HepG2 (cell line): ENCODE results near the gene CDC42EP5. TPM values are rescaled to one million over a fixed set of nuclear protein-coding genes. Genes with fewer than 3 reads are reported as not detected.

ENCODE experiments used
- ATAC-seq: fragments of 200-7000 bp; cut with Tn5 transposase; 3 replicates; pipeline ENCODE4 v1.9.1; 2020; ENCODE audit warnings: mild to moderate bottlenecking, moderate library complexity
- BruUV-seq: library from RNA; stranded (reverse); fragments of 400-500 nt; replicated peaks from 2 replicates; lab custom pipeline; 2021; lab: Mats Ljungman, UMichigan
- CTCF ChIA-PET: fragments of 300-600 bp; formaldehyde crosslinking; extraction: SDS; loops from one replicate; lab custom pipeline; 2021; ENCODE audit warnings: low total read pairs, inconsistent platforms, low intra/inter-chr PET ratio; lab: Yijun Ruan, JAX
- POLR2A ChIA-PET: fragments of 350-600 bp; sonication (Branson Sonifier 250); formaldehyde crosslinking; loops from one replicate; lab custom pipeline; 2020; ENCODE audit warnings: antibody characterized with exemption, inconsistent platforms; lab: Yijun Ruan, JAX
- DNase-seq: peaks from one replicate; pipeline ENCODE4 v3.0.0-alpha.2; 2015; ENCODE audit warnings: low spot score
- FAIRE-seq: peaks from 3 replicates; lab custom pipeline; 2011; peaks lifted over from hg19 to GRCh38; lab: Jason Lieb, UNC
- H2AFZ ChIP-seq: one replicate; pipeline ENCODE4 v1.6.1; 2011; ENCODE audit warnings: low read length, inconsistent platforms
- H3K27ac ChIP-seq: fragments of 300-600 bp; 3 replicates; pipeline ENCODE4 v1.8.0; 2011; ENCODE audit warnings: mixed run types, mild to moderate bottlenecking, mixed read lengths, low read length, inconsistent platforms; ENCODE audit not compliant: insufficient read depth; ENCODE audit errors: extremely low read length
- H3K27me3 ChIP-seq, 2 experiments: fragments of 200-600 bp in 1 of 2; 2 replicates in 1 of 2; 3 replicates in 1 of 2; pipeline versions ENCODE4 v1.6.0 to v1.8.0; 2011; ENCODE audit warnings: low read length in 2 of 2, mild to moderate bottlenecking in 2 of 2, moderate library complexity in 2 of 2, inconsistent platforms in 1 of 2; ENCODE audit not compliant: insufficient read depth in 2 of 2, control insufficient read depth in 1 of 2
- H3K36me3 ChIP-seq, 2 experiments: fragments of 200-600 bp in 1 of 2; replicated peaks in 1 of 2; 2 replicates in 1 of 2; 3 replicates in 1 of 2; pipeline versions ENCODE4 v1.5.1 to v1.8.0; 2011; ENCODE audit warnings: low read length in 2 of 2, inconsistent platforms in 1 of 2; ENCODE audit not compliant: insufficient read depth in 2 of 2, control insufficient read depth in 1 of 2
- H3K4me1 ChIP-seq: 2 replicates; pipeline ENCODE4 v1.5.1; 2012; ENCODE audit warnings: low read length, inconsistent platforms; ENCODE audit not compliant: insufficient read depth
- H3K4me2 ChIP-seq: 2 replicates; pipeline ENCODE4 v1.6.0; 2011; ENCODE audit warnings: low read depth, low read length, inconsistent platforms
- H3K4me3 ChIP-seq, 3 experiments: fragments of 200-600 bp in 1 of 3; sonication (generic), shearing (Covaris generic) in 1 of 3; replicated peaks in 1 of 3; 2 replicates each; pipeline ENCODE4 v1.5.1; 2011 to 2016; ENCODE audit warnings: low read length in 3 of 3, inconsistent platforms in 2 of 3, low read depth in 2 of 3, mild to moderate bottlenecking in 2 of 3, control low read depth in 1 of 3, mixed read lengths in 1 of 3; ENCODE audit not compliant: insufficient read depth in 1 of 3
- H3K79me2 ChIP-seq: one replicate; pipeline ENCODE4 v1.6.1; 2011; ENCODE audit warnings: low read length, inconsistent platforms; ENCODE audit not compliant: insufficient read depth
- H3K9ac ChIP-seq: 2 replicates; pipeline ENCODE4 v1.6.0; 2011; ENCODE audit warnings: mild to moderate bottlenecking, low read depth, low read length, inconsistent platforms; ENCODE audit not compliant: insufficient read depth
- H3K9me3 ChIP-seq: 2 replicates; pipeline ENCODE4 v1.5.1; 2012; ENCODE audit warnings: mild to moderate bottlenecking, low read length
- H4K20me1 ChIP-seq: 2 replicates; pipeline ENCODE4 v1.6.0; 2011; ENCODE audit warnings: inconsistent platforms, mild to moderate bottlenecking, low read length, moderate library complexity; ENCODE audit not compliant: insufficient read depth
- GABPB1 ChIP-seq: IDR thresholded peaks from 2 replicates; pipeline ENCODE4 v1.6.1; 2016; ENCODE audit warnings: mild to moderate bottlenecking, missing genetic modification reagents, moderate library complexity, missing compliant biosample characterization
- HNRNPL ChIP-seq: fragments of 200-400 bp; formaldehyde crosslinking; IDR thresholded peaks from 2 replicates; pipeline ENCODE4 v1.6.1; 2017; ENCODE audit warnings: mild to moderate bottlenecking, low read depth, low read length
- MIXL1 ChIP-seq: IDR thresholded peaks from 2 replicates; pipeline ENCODE4 v1.6.1; 2016
- MTA1 ChIP-seq: sonication (generic); formaldehyde crosslinking; IDR thresholded peaks from 2 replicates; pipeline ENCODE4 v1.4.0; 2020; ENCODE audit warnings: missing genetic modification reagents, mild to moderate bottlenecking, borderline replicate concordance
- PHF8 ChIP-seq: sonication (generic); formaldehyde crosslinking; IDR thresholded peaks from 2 replicates; pipeline ENCODE4 v1.5.0; 2020; ENCODE audit warnings: missing genetic modification reagents
- RBFOX2 ChIP-seq: fragments of 200-400 bp; formaldehyde crosslinking; IDR thresholded peaks from 2 replicates; pipeline ENCODE4 v1.6.1; 2017; ENCODE audit warnings: low read depth, mild to moderate bottlenecking, low read length
- ZNF737 ChIP-seq: sonication (generic); formaldehyde crosslinking; IDR thresholded peaks from 2 replicates; pipeline ENCODE4 v1.5.0; 2020; ENCODE audit warnings: missing genetic modification reagents, mild to moderate bottlenecking, borderline replicate concordance
- WGBS: methylation state at CpG from one replicate; pipeline ENCODE4 v1.1.6; 2017; ENCODE audit warnings: low lambda C conversion rate; 5-methylcytosine and 5-hydroxymethylcytosine counted together
- in situ Hi-C: cut with HindIII; loops from 2 replicates; pipeline ENCODE4 v1.10.0; 2017; ENCODE audit warnings: low pct_unique_long_range_greater_than_20kb; ENCODE audit not compliant: extremely low pct_ligation_motif_present
- intact Hi-C: fragments of 100-400 bp; cut with micrococcal nuclease; formaldehyde crosslinking; loops from one replicate; pipeline ENCODE4 v1.10.0; 2022; ENCODE audit not compliant: unreplicated experiment
- polyA plus RNA-seq, 8 experiments: library from polyadenylated mRNA; depleted of rRNA in 3 of 8; stranded (reverse) in 7 of 8; unstranded in 1 of 8; fragments of >200 nt; fragmentation: Illumina TruSeq in 4 of 8; extraction: Trizol in 4 of 8; gene quantifications; 2 replicates each; pipeline versions ENCODE4 v1.2.1 to v1.2.3, GENCODE V29; 2011 to 2016; ENCODE audit warnings: low read depth in 4 of 8, missing spikeins in 1 of 8, mixed read lengths in 1 of 8; ENCODE audit not compliant: insufficient read depth in 1 of 8
- total RNA-seq, 5 experiments: library from RNA; depleted of rRNA; stranded (reverse); fragments of >200 nt; fragmentation: Illumina TruSeq; extraction: Trizol; gene quantifications; 2 replicates each; pipeline ENCODE4 v1.2.3, GENCODE V29; 2016; ENCODE audit warnings: low read depth in 1 of 5
- TF ChIP-seq, protein P1 (sequence below): sonication (generic); formaldehyde crosslinking; IDR thresholded peaks from 2 replicates; pipeline ENCODE4 v1.4.0; 2020; ENCODE audit warnings: missing genetic modification reagents, low read depth, mild to moderate bottlenecking, borderline replicate concordance
- TF ChIP-seq, protein P2 (sequence below): IDR thresholded peaks from 2 replicates; pipeline ENCODE4 v1.6.1; 2012; ENCODE audit warnings: inconsistent platforms
- TF ChIP-seq, protein P3 (sequence below): sonication (generic); formaldehyde crosslinking; IDR thresholded peaks from 2 replicates; pipeline ENCODE4 v1.8.0; 2022; ENCODE audit warnings: missing genetic modification reagents, mild to moderate bottlenecking, borderline replicate concordance
- TF ChIP-seq, protein P4 (sequence below): sonication (generic); formaldehyde crosslinking; IDR thresholded peaks from 2 replicates; pipeline ENCODE4 v1.5.1; 2020; ENCODE audit warnings: mild to moderate bottlenecking, missing genetic modification reagents, moderate library complexity

CDC42EP5 gene
- total and polyA plus RNA-seq, 2 of the 13 experiments (the other 11 are each of a cell fraction or from before 2014, with no cell fraction given) = 0.41 to 1.6 TPM

DNA sequence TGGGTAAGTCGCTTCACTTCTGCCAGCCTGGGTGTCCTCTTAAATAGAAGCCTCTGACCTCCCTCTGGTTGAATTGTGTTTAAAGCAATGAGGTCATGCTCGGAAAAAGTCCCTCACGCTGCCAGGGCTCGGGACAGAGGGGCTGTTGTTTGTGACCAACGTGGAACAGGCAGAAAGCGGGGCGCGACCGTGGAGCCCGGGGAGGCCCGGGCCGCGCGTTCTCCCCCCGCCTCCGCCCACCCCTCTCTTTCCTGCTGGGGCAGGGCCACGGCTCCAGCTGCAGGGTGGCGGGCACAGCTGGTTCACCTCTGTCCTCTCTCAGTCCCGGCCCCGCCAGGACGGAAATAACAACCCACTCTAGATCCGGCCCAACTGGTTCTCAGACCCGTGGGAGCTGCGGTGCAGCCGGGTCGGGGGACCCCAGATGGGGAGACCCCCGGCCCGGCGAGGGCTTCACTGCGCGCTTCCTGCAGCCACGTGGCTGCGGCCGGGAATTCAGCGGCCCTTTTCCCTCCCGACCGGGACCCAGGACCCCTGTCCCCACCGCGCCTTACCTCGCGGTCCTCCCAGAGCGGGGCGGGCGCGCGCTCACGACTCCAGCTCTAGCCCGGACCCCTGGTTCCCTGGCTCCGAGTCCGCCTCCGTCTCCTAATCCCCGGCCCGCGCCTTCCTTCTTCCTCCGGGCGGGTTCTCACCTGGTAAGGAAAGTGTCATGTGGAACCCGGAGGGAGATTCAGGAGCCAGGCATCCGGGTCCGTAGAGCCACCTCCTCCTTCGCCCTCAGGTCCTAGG, 1.9 kb downstream of the CDC42EP5 start:
- Histone ChIP-seq H4K20me1 (no peaks in the 10 kb centered on the region), H3K9ac (peak overlapping the region; percentile 40; the same call in 1 of the 2 replicates), H3K79me2 (no peaks in the 10 kb centered on the region), H3K4me1 (peaks cover 19% of the 10 kb centered on the region), H2AFZ (no peak overlapping the region), H3K36me3 (no peaks in the 10 kb centered on the region), H3K4me2 (peak overlapping the region; percentile 61), H3K27ac (no peak overlapping the region), H3K27me3 (no peaks in the 10 kb centered on the region; a peak in 1 of 5 replicates), H3K9me3 (no peaks in the 10 kb centered on the region), H3K4me3 (peak overlapping the region; percentile 25 to 59 (median 39); a peak in 4 of 6 replicates)
- no peak for FAIRE-seq
- no TSS peak for BruUV-seq
- intact Hi-C loops = no loop called here
- 55% methylated on average over 18 of the region's 60 CpGs for WGBS
- ChIA-PET POLR2A (no interaction called here), CTCF (no interaction called here)
- in situ Hi-C loops = loop anchor here (10.0 kb wide), 1 partner anchor 204 kb away; no protein-coding TSS in a partner anchor
- no peak for DNase-seq
- ATAC-seq = peak; percentile 36
- TF ChIP-seq, protein P1, sequence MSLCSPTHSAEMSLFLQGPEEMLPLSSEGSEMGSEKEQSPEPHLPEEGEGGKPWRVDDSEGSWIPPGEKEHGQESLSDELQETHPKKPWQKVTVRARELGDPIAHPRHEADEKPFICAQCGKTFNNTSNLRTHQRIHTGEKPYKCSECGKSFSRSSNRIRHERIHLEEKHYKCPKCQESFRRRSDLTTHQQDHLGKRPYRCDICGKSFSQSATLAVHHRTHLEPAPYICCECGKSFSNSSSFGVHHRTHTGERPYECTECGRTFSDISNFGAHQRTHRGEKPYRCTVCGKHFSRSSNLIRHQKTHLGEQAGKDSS (CRISPR knock-in tag) = no peak
- TF ChIP-seq GABPB1 = peak; percentile 24; the same call in 1 of the 2 replicates
- TF ChIP-seq RBFOX2 = peak; percentile 56; the same call in 1 of the 2 replicates
- TF ChIP-seq HNRNPL = 0 out of 2 replicates have a peak, but pooled peaks have one; percentile 34
- TF ChIP-seq MIXL1 = no peak
- TF ChIP-seq PHF8 (CRISPR knock-in tag) = 0 out of 2 replicates have a peak, but pooled peaks have one; percentile 13
- 0 out of 2 replicates have a peak, but pooled peaks have one; percentile 24 for TF ChIP-seq MTA1
- TF ChIP-seq, protein P2, sequence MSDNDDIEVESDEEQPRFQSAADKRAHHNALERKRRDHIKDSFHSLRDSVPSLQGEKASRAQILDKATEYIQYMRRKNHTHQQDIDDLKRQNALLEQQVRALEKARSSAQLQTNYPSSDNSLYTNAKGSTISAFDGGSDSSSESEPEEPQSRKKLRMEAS = peak; percentile 51
- TF ChIP-seq, protein P3, sequence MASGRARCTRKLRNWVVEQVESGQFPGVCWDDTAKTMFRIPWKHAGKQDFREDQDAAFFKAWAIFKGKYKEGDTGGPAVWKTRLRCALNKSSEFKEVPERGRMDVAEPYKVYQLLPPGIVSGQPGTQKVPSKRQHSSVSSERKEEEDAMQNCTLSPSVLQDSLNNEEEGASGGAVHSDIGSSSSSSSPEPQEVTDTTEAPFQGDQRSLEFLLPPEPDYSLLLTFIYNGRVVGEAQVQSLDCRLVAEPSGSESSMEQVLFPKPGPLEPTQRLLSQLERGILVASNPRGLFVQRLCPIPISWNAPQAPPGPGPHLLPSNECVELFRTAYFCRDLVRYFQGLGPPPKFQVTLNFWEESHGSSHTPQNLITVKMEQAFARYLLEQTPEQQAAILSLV (CRISPR knock-in tag) = 0 out of 2 replicates have a peak, but pooled peaks have one; percentile 30
- no peak for TF ChIP-seq ZNF737 (CRISPR knock-in tag)
- TF ChIP-seq, protein P4, sequence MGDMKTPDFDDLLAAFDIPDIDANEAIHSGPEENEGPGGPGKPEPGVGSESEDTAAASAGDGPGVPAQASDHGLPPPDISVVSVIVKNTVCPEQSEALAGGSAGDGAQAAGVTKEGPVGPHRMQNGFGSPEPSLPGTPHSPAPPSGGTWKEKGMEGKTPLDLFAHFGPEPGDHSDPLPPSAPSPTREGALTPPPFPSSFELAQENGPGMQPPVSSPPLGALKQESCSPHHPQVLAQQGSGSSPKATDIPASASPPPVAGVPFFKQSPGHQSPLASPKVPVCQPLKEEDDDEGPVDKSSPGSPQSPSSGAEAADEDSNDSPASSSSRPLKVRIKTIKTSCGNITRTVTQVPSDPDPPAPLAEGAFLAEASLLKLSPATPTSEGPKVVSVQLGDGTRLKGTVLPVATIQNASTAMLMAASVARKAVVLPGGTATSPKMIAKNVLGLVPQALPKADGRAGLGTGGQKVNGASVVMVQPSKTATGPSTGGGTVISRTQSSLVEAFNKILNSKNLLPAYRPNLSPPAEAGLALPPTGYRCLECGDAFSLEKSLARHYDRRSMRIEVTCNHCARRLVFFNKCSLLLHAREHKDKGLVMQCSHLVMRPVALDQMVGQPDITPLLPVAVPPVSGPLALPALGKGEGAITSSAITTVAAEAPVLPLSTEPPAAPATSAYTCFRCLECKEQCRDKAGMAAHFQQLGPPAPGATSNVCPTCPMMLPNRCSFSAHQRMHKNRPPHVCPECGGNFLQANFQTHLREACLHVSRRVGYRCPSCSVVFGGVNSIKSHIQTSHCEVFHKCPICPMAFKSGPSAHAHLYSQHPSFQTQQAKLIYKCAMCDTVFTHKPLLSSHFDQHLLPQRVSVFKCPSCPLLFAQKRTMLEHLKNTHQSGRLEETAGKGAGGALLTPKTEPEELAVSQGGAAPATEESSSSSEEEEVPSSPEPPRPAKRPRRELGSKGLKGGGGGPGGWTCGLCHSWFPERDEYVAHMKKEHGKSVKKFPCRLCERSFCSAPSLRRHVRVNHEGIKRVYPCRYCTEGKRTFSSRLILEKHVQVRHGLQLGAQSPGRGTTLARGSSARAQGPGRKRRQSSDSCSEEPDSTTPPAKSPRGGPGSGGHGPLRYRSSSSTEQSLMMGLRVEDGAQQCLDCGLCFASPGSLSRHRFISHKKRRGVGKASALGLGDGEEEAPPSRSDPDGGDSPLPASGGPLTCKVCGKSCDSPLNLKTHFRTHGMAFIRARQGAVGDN = peak; percentile 53
